ENCODE measurements around the gene AP1S3.

GRCh38 chr2:223832241-223832903 lies 5.0 kb downstream of the AP1S3 start:
- no peak for TF ChIP-seq POLR2A (IDR thresholded peaks at IDR 0.05; ENCODE audit: low read length)
- TF ChIP-seq ESRRA (IDR thresholded peaks at IDR 0.05; ENCODE audit: borderline replicate concordance, low read length): no peak
- no peak for TF ChIP-seq CTCF (IDR thresholded peaks at IDR 0.05)
- TF ChIP-seq FOSL2 (IDR thresholded peaks at IDR 0.05): no peak
- no peak for TF ChIP-seq FOSL2 (CRISPR knock-in tag; IDR thresholded peaks at IDR 0.05)
- no peak for TF ChIP-seq CBX2 (IDR thresholded peaks at IDR 0.05; ENCODE audit: borderline replicate concordance, low read depth)
- TF ChIP-seq EP300 (IDR thresholded peaks at IDR 0.05): no peak
- no peak for TF ChIP-seq TFCP2L1 (CRISPR knock-in tag; IDR thresholded peaks at IDR 0.05)
- no peak for TF ChIP-seq MAX (IDR thresholded peaks at IDR 0.05)
